Measurements from ENCODE around the gene SCN5A.

GRCh38 chr3:38610436-38610835 is 39.1 kb downstream of the SCN5A start:
- TF ChIP-seq, protein P1, sequence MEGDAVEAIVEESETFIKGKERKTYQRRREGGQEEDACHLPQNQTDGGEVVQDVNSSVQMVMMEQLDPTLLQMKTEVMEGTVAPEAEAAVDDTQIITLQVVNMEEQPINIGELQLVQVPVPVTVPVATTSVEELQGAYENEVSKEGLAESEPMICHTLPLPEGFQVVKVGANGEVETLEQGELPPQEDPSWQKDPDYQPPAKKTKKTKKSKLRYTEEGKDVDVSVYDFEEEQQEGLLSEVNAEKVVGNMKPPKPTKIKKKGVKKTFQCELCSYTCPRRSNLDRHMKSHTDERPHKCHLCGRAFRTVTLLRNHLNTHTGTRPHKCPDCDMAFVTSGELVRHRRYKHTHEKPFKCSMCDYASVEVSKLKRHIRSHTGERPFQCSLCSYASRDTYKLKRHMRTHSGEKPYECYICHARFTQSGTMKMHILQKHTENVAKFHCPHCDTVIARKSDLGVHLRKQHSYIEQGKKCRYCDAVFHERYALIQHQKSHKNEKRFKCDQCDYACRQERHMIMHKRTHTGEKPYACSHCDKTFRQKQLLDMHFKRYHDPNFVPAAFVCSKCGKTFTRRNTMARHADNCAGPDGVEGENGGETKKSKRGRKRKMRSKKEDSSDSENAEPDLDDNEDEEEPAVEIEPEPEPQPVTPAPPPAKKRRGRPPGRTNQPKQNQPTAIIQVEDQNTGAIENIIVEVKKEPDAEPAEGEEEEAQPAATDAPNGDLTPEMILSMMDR (IDR thresholded peaks at IDR 0.05) = no peak
- TF ChIP-seq EZH2 (IDR thresholded peaks at IDR 0.05; ENCODE audit: borderline replicate concordance, insufficient read depth, low read depth, low read length, poor library complexity, severe bottlenecking) = no peak
